H1 (cell line): ENCODE measurements around the gene TAOK1. TPM values are rescaled to one million over a fixed set of nuclear protein-coding genes. Genes with fewer than 3 reads are reported as not detected.

Experiments used
- CTCF ChIA-PET: fragments of 300-600 bp; sonication (Branson Sonifier 250); formaldehyde crosslinking; loops from one replicate; lab custom pipeline; 2021; ENCODE audit not compliant: partially characterized antibody; lab: Charles Lee
- POLR2A ChIA-PET: fragments of 300-600 bp; sonication (Branson Sonifier 250); formaldehyde crosslinking; loops from one replicate; lab custom pipeline; 2021; ENCODE audit warnings: inconsistent platforms; ENCODE audit not compliant: partially characterized antibody; lab: Charles Lee
- DNase-seq, 2 experiments: peaks; one replicate each; pipeline versions ENCODE4 v3.0.0 to v3.0.0-alpha.2; 2010 to 2022; ENCODE audit warnings: low spot score in 2 of 2, low read depth in 1 of 2, mixed read lengths in 1 of 2
- FAIRE-seq: peaks from 2 replicates; lab custom pipeline; 2011; peaks lifted over from hg19 to GRCh38; lab: Jason Lieb, UNC
- H2AFZ ChIP-seq: 2 replicates; pipeline ENCODE4 v1.8.1; 2012; ENCODE audit warnings: low read length, inconsistent platforms
- H2AK5ac ChIP-seq: 2 replicates; pipeline ENCODE4 v1.6.1; 2013; ENCODE audit warnings: low read depth, low read length
- H2BK120ac ChIP-seq: replicated peaks from 2 replicates; pipeline ENCODE3; 2013; ENCODE audit warnings: low read depth, low read length, inconsistent platforms
- H2BK12ac ChIP-seq: 2 replicates; pipeline ENCODE4 v1.6.1; 2013; ENCODE audit warnings: low read depth, low read length
- H2BK15ac ChIP-seq: 2 replicates; pipeline ENCODE4 v1.6.1; 2013; ENCODE audit warnings: low read length
- H2BK20ac ChIP-seq: 2 replicates; pipeline ENCODE4 v1.6.1; 2013; ENCODE audit warnings: low read length
- H2BK5ac ChIP-seq: 2 replicates; pipeline ENCODE4 v1.6.1; 2013; ENCODE audit warnings: low read depth, low read length
- H3K14ac ChIP-seq: 2 replicates; pipeline ENCODE4 v1.6.1; 2013; ENCODE audit warnings: inconsistent platforms; ENCODE audit not compliant: insufficient read length
- H3K18ac ChIP-seq: 2 replicates; pipeline ENCODE4 v1.6.1; 2013; ENCODE audit warnings: low read length; ENCODE audit errors: extremely low read depth
- H3K23ac ChIP-seq: 2 replicates; pipeline ENCODE4 v1.6.1; 2013; ENCODE audit warnings: inconsistent platforms; ENCODE audit not compliant: insufficient read length
- H3K23me2 ChIP-seq: 2 replicates; pipeline ENCODE4 v1.6.1; 2013; ENCODE audit warnings: low read depth, low read length
- H3K27ac ChIP-seq: 2 replicates; pipeline ENCODE4 v1.6.1; 2011; ENCODE audit warnings: low read depth, low read length, inconsistent platforms
- H3K27me3 ChIP-seq, 4 experiments: replicated peaks in 1 of 4; 1 replicate in 1 of 4; 2 replicates in 3 of 4; pipeline versions ENCODE4 v1.6.1 to v1.8.1; 2011 to 2013; ENCODE audit warnings: low read length in 3 of 4, mild to moderate bottlenecking in 3 of 4, inconsistent platforms in 2 of 4, mixed read lengths in 2 of 4, moderate library complexity in 1 of 4; ENCODE audit not compliant: control insufficient read depth in 3 of 4, insufficient read depth in 3 of 4; ENCODE audit errors: extremely low read depth in 1 of 4
- H3K36me3 ChIP-seq, 4 experiments: 2 replicates each; pipeline versions ENCODE4 v1.6.1 to v1.8.1; 2011 to 2013; ENCODE audit warnings: mild to moderate bottlenecking in 4 of 4, low read length in 3 of 4, moderate library complexity in 2 of 4, control low read depth in 1 of 4, inconsistent platforms in 1 of 4; ENCODE audit not compliant: insufficient read depth in 4 of 4, control insufficient read depth in 2 of 4
- H3K4ac ChIP-seq: replicated peaks from 2 replicates; pipeline ENCODE3; 2013; ENCODE audit warnings: low read length, low read depth, mixed read lengths, inconsistent platforms; ENCODE audit not compliant: insufficient read length
- H3K4me1 ChIP-seq, 4 experiments: replicated peaks in 1 of 4; 1 replicate in 1 of 4; 2 replicates in 3 of 4; pipeline versions ENCODE4 v1.6.1 to v1.8.1; 2011 to 2013; ENCODE audit warnings: low read length in 3 of 4, inconsistent platforms in 2 of 4, mixed read lengths in 1 of 4; ENCODE audit not compliant: insufficient read depth in 4 of 4, control insufficient read depth in 3 of 4
- H3K4me2 ChIP-seq, 2 experiments: 2 replicates each; pipeline versions ENCODE4 v1.6.1 to v1.8.1; 2011 to 2013; ENCODE audit warnings: low read depth in 2 of 2, low read length in 2 of 2, control low read depth in 1 of 2, inconsistent platforms in 1 of 2, mild to moderate bottlenecking in 1 of 2; ENCODE audit not compliant: insufficient read depth in 1 of 2
- H3K4me3 ChIP-seq, 4 experiments: fragments of 200-600, 300-600 bp in 1 of 4; sonication (generic), shearing (Covaris generic), sonication (Bioruptor Twin) in 1 of 4; 2 replicates each; pipeline versions ENCODE4 v1.5.1 to v1.8.1; 2011 to 2016; ENCODE audit warnings: low read length in 4 of 4, low read depth in 3 of 4, control low read depth in 2 of 4, inconsistent platforms in 2 of 4, mild to moderate bottlenecking in 2 of 4, mixed read lengths in 1 of 4, moderate library complexity in 1 of 4; ENCODE audit not compliant: insufficient read depth in 2 of 4; ENCODE audit errors: extremely low read depth in 1 of 4
- H3K56ac ChIP-seq: replicated peaks from 2 replicates; pipeline ENCODE3; 2013; ENCODE audit warnings: low read depth, mild to moderate bottlenecking, mixed read lengths, low read length, inconsistent platforms; ENCODE audit not compliant: insufficient read length
- H3K79me1 ChIP-seq: 2 replicates; pipeline ENCODE4 v1.6.1; 2013; ENCODE audit warnings: low read depth, low read length, control low read depth
- H3K79me2 ChIP-seq, 2 experiments: 2 replicates each; pipeline versions ENCODE4 v1.6.1 to v1.8.1; 2012 to 2013; ENCODE audit warnings: low read length in 2 of 2, mild to moderate bottlenecking in 2 of 2, inconsistent platforms in 1 of 2; ENCODE audit not compliant: insufficient read depth in 2 of 2, control insufficient read depth in 1 of 2
- H3K9ac ChIP-seq, 4 experiments: replicated peaks in 1 of 4; 1 replicate in 1 of 4; 2 replicates in 3 of 4; pipeline versions ENCODE4 v1.6.1 to v1.8.1; 2011 to 2013; ENCODE audit warnings: low read depth in 3 of 4, low read length in 3 of 4, control low read depth in 2 of 4, mild to moderate bottlenecking in 2 of 4, moderate library complexity in 2 of 4, inconsistent platforms in 1 of 4; ENCODE audit errors: extremely low read depth in 1 of 4
- H3K9me3 ChIP-seq, 2 experiments: 2 replicates each; pipeline versions ENCODE4 v1.6.1 to v1.8.1; 2012 to 2013; ENCODE audit warnings: mild to moderate bottlenecking in 2 of 2, moderate library complexity in 2 of 2, control low read depth in 1 of 2, inconsistent platforms in 1 of 2, low read depth in 1 of 2, low read length in 1 of 2, mixed read lengths in 1 of 2; ENCODE audit not compliant: insufficient read depth in 2 of 2
- H4K20me1 ChIP-seq, 2 experiments: replicated peaks in 1 of 2; 2 replicates each; pipeline versions ENCODE3 to v1.8.1; 2011 to 2013; ENCODE audit warnings: inconsistent platforms in 2 of 2, low read length in 2 of 2, mild to moderate bottlenecking in 1 of 2; ENCODE audit not compliant: insufficient read depth in 2 of 2, control insufficient read depth in 1 of 2
- H4K5ac ChIP-seq: 2 replicates; pipeline ENCODE4 v1.6.1; 2013; ENCODE audit warnings: low read length, low read depth, mixed read lengths, inconsistent platforms; ENCODE audit not compliant: insufficient read length
- H4K8ac ChIP-seq: 2 replicates; pipeline ENCODE4 v1.8.0; 2013; ENCODE audit warnings: mild to moderate bottlenecking, moderate library complexity, low read length, inconsistent platforms; ENCODE audit not compliant: insufficient read depth; ENCODE audit errors: extremely low read depth
- H4K91ac ChIP-seq: replicated peaks from 2 replicates; pipeline ENCODE3; 2013; ENCODE audit warnings: low read length, mixed read lengths, inconsistent platforms; ENCODE audit not compliant: insufficient read length
- CTCF ChIP-seq, 3 experiments: IDR thresholded peaks; 1 replicate in 2 of 3; 2 replicates in 1 of 3; pipeline versions ENCODE4 v1.5.1 to v1.6.1; 2011; ENCODE audit warnings: low read length in 3 of 3, mild to moderate bottlenecking in 3 of 3, inconsistent platforms in 2 of 3, low read depth in 1 of 3, moderate library complexity in 1 of 3; ENCODE audit not compliant: insufficient read depth in 1 of 3; ENCODE audit errors: control extremely low read depth in 1 of 3
- EZH2 ChIP-seq: fragments of 200-600 bp; sonication (generic); IDR thresholded peaks from 2 replicates; pipeline ENCODE4 v1.7.1; 2012; ENCODE audit warnings: low read depth, mild to moderate bottlenecking, moderate library complexity, low read length, inconsistent platforms; ENCODE audit not compliant: severe bottlenecking
- KDM4A ChIP-seq: IDR thresholded peaks from one replicate; pipeline ENCODE4 v1.7.1; 2012; ENCODE audit warnings: low read depth, mild to moderate bottlenecking, moderate library complexity, low read length, inconsistent platforms; ENCODE audit not compliant: severe bottlenecking
- NANOG ChIP-seq: IDR thresholded peaks from 2 replicates; pipeline ENCODE4 v1.6.1; 2011; ENCODE audit warnings: low read length, low read depth, mild to moderate bottlenecking, inconsistent platforms; ENCODE audit not compliant: insufficient read depth, poor library complexity, severe bottlenecking
- SP2 ChIP-seq: IDR thresholded peaks from 2 replicates; pipeline ENCODE4 v1.6.1; 2012; ENCODE audit warnings: mild to moderate bottlenecking, low read length, inconsistent platforms
- SUZ12 ChIP-seq: fragments of 200-600 bp; sonication (generic); IDR thresholded peaks from 2 replicates; pipeline ENCODE4 v1.6.1; 2012; ENCODE audit warnings: mild to moderate bottlenecking, inconsistent platforms, low read length, moderate library complexity, mixed read lengths
- TAF1 ChIP-seq: IDR thresholded peaks from 2 replicates; pipeline ENCODE4 v1.6.1; 2011; ENCODE audit warnings: mild to moderate bottlenecking, low read depth, low read length
- WGBS, 2 experiments: shearing (Covaris generic) in 1 of 2; methylation state at CpG; one replicate each; pipeline versions ENCODE4 v1.1.6 to v1.1.7; 2013 to 2015; ENCODE audit warnings: low lambda C conversion rate in 2 of 2, mixed read lengths in 2 of 2, inconsistent platforms in 1 of 2, low coverage in 1 of 2, missing lambda C conversion rate in 1 of 2; ENCODE audit not compliant: insufficient replicate concordance in 2 of 2, insufficient coverage in 1 of 2, insufficient read length in 1 of 2; ENCODE audit errors: extremely low coverage in 1 of 2, missing lambda C conversion rate in 1 of 2; 5-methylcytosine and 5-hydroxymethylcytosine counted together
- polyA plus RNA-seq, 7 experiments: library from polyadenylated mRNA; depleted of rRNA in 3 of 7; stranded (reverse) in 5 of 7; unstranded in 2 of 7; fragments of >200 nt in 5 of 7; fragments of 200-250 nt in 2 of 7; gene quantifications; 1 replicate in 5 of 7; 2 replicates in 1 of 7; 4 replicates in 1 of 7; pipeline versions ENCODE4 v1.2.1 to v1.2.3, GENCODE V29; 2011 to 2013; ENCODE audit warnings: missing spikeins in 2 of 7, mixed read lengths in 2 of 7
- total RNA-seq: library from RNA; stranded (reverse); fragmentation: NEBNext Ultra II Directional; extraction: Animal tissue kit (Norgen Biotek cat#: 25700); gene quantifications from 2 replicates; pipeline ENCODE4 v1.2.1, GENCODE V29; 2021

The TAOK1 gene
- total and polyA plus RNA-seq, 2 of the 8 experiments (the other 6 are each of a cell fraction or from before 2014, with no cell fraction given): 12.2 to 90.6 TPM

- no peak overlapping the region for H4K91ac ChIP-seq
- H3K79me1 ChIP-seq: no peaks in the 10 kb centered on the region
- peak overlapping the region; percentile 9 for H3K56ac ChIP-seq
- no peak overlapping the region for H3K27ac ChIP-seq
- H3K14ac ChIP-seq: no peak overlapping the region
- ChIA-PET POLR2A (interaction anchor here (0.9 to 2.0 kb wide), 6 partner anchors 21 to 198 kb away, joined by 3 to 7 read pairs (median 4); partner anchors contain the start of gene ANKRD13B), CTCF (interaction anchor here (0.6 to 10.3 kb wide), 6 partner anchors 16 to 146 kb away, joined by 3 to 99 read pairs (median 4); partner anchors contain the start of gene CORO6)
- H2BK12ac ChIP-seq: 0 out of 2 replicates have a peak overlapping the region, but pooled peaks have one; percentile 9
- H3K18ac ChIP-seq: peak overlapping the region; percentile 60
- no peak overlapping the region for H4K5ac ChIP-seq
- 2% methylated on average over 43 of the region's 63 CpGs; no CpG with 5 or more reads in 1 of the 2 experiments for WGBS, 2 experiments
- no peak overlapping the region for H2AK5ac ChIP-seq
- peaks cover 6 to 15% (median 11%) of the 10 kb centered on the region in 4 experiments; a peak in 6 of 7 replicates for H3K4me1 ChIP-seq
- H2BK20ac ChIP-seq: no peak overlapping the region; the same call in 1 of the 2 replicates
- H3K4me3 ChIP-seq: peak overlapping the region; percentile 55 to 76 (median 71)
- peaks cover 27% of the 10 kb centered on the region for H3K23me2 ChIP-seq
- peaks cover 1 to 2% of the 10 kb centered on the region in 2 experiments for H4K20me1 ChIP-seq
- no peaks in the 10 kb centered on the region for H3K9me3 ChIP-seq
- H2BK15ac ChIP-seq: no peak overlapping the region
- peak overlapping the region; percentile 96 for H2AFZ ChIP-seq
- DNase-seq (peak in 1 of 2 experiments; percentile 84), FAIRE-seq (no peak)
- peaks cover 11 to 47% (median 34%) of the 10 kb centered on the region in 4 experiments for H3K27me3 ChIP-seq
- peak overlapping the region; percentile 52 for H4K8ac ChIP-seq
- H3K4me2 ChIP-seq: peak overlapping the region; percentile 84 to 93
- no peak overlapping the region; the same call in 1 of the 2 replicates for H2BK5ac ChIP-seq
- H2BK120ac ChIP-seq: no peak overlapping the region
- peak overlapping the region in 1 of 4 experiments; percentile 40; a peak in 2 of 7 replicates for H3K9ac ChIP-seq
- H3K79me2 ChIP-seq: no peaks in the 10 kb centered on the region
- no peak overlapping the region for H3K4ac ChIP-seq
- no peak overlapping the region for H3K23ac ChIP-seq
- H3K36me3 ChIP-seq: no peaks in the 10 kb centered on the region
- peak in 2 of 3 experiments; percentile 17 to 27; a peak in 3 of 4 replicates for TF ChIP-seq CTCF (IDR thresholded peaks at IDR 0.05; ENCODE audit: control extremely low read depth in 1 of 3, insufficient read depth in 1 of 3, low read depth in 1 of 3, low read length in 3 of 3)
- TF ChIP-seq KDM4A: peak; percentile 45
- TF ChIP-seq SUZ12: peak; percentile 35; the same call in 1 of the 2 replicates
- TF ChIP-seq TAF1: 0 out of 2 replicates have a peak, but pooled peaks have one; percentile 2
- no peak for TF ChIP-seq SP2
- peak; percentile 46 for TF ChIP-seq EZH2
- TF ChIP-seq NANOG: no peak
Observed at GRCh38 chr17:29567554-29568330, 177.6 kb downstream of the TAOK1 start.
